ENCODE data around the gene NRGN.

- TF ChIP-seq, protein P1, sequence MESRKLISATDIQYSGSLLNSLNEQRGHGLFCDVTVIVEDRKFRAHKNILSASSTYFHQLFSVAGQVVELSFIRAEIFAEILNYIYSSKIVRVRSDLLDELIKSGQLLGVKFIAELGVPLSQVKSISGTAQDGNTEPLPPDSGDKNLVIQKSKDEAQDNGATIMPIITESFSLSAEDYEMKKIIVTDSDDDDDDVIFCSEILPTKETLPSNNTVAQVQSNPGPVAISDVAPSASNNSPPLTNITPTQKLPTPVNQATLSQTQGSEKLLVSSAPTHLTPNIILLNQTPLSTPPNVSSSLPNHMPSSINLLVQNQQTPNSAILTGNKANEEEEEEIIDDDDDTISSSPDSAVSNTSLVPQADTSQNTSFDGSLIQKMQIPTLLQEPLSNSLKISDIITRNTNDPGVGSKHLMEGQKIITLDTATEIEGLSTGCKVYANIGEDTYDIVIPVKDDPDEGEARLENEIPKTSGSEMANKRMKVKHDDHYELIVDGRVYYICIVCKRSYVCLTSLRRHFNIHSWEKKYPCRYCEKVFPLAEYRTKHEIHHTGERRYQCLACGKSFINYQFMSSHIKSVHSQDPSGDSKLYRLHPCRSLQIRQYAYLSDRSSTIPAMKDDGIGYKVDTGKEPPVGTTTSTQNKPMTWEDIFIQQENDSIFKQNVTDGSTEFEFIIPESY (IDR thresholded peaks at IDR 0.05): no peak
- TF ChIP-seq CTCF (IDR thresholded peaks at IDR 0.05; ENCODE audit: low read depth, low read length, missing input control) (no peak), FOXA2 (IDR thresholded peaks at IDR 0.05) (no peak), SP1 (IDR thresholded peaks at IDR 0.05) (no peak), JUND (IDR thresholded peaks at IDR 0.05) (no peak), YY1 (IDR thresholded peaks at IDR 0.05) (no peak), GABPA (IDR thresholded peaks at IDR 0.05 in 1 of 2, conservative IDR thresholded peaks at IDR 0.05 in 1 of 2) (no peak), REST (IDR thresholded peaks at IDR 0.05) (no peak), RXRA (IDR thresholded peaks at IDR 0.05) (no peak), RAD21 (IDR thresholded peaks at IDR 0.05) (no peak)
- TF ChIP-seq, protein P2, sequence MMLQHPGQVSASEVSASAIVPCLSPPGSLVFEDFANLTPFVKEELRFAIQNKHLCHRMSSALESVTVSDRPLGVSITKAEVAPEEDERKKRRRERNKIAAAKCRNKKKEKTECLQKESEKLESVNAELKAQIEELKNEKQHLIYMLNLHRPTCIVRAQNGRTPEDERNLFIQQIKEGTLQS (IDR thresholded peaks at IDR 0.05): no peak
Measured at GRCh38 chr11:124739479-124740276, at the start of gene NRGN.

All from liver (tissue), 3 donors.